ENCODE measurements around the gene RANBP3.

Gene RANBP3

DNA sequence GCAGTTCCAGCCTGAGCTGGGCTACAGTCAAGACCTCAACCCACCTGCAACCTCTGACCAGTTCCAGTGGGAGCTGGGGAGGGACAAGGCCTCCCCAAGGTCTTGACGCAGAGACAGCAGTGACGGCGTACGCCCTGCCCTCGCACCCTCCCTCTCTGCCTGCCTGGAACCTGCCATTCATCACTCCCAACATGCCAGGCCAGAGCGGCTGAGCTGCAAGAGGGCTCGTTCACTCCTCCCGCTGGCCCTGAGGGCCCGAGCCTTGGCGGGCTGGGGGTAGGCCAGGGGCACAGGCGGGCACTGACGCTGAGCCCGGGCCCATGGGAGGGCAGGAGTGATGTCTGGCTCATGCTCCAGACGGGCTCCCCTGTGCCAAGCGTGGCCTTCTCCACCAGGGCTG is 82.5 kb downstream of the RANBP3 start:
- H3K4me3 ChIP-seq (ENCODE audit: low read depth, low read length), result no peak overlapping the region
- TF ChIP-seq, protein P1, sequence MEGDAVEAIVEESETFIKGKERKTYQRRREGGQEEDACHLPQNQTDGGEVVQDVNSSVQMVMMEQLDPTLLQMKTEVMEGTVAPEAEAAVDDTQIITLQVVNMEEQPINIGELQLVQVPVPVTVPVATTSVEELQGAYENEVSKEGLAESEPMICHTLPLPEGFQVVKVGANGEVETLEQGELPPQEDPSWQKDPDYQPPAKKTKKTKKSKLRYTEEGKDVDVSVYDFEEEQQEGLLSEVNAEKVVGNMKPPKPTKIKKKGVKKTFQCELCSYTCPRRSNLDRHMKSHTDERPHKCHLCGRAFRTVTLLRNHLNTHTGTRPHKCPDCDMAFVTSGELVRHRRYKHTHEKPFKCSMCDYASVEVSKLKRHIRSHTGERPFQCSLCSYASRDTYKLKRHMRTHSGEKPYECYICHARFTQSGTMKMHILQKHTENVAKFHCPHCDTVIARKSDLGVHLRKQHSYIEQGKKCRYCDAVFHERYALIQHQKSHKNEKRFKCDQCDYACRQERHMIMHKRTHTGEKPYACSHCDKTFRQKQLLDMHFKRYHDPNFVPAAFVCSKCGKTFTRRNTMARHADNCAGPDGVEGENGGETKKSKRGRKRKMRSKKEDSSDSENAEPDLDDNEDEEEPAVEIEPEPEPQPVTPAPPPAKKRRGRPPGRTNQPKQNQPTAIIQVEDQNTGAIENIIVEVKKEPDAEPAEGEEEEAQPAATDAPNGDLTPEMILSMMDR (IDR thresholded peaks at IDR 0.05; ENCODE audit: borderline replicate concordance, insufficient read depth, low read depth, low read length), result no peak

GRCh38 chr19:5894704-5895349 is 83.1 kb downstream of the RANBP3 start:
- no peak overlapping the region for H3K4me3 ChIP-seq (ENCODE audit: low read depth, low read length)
- TF ChIP-seq, protein P1 (IDR thresholded peaks at IDR 0.05; ENCODE audit: borderline replicate concordance, insufficient read depth, low read depth, low read length), result no peak

GRCh38 chr19:5893907-5894703 is 83.8 kb downstream of the RANBP3 start:
- H3K4me3 ChIP-seq (ENCODE audit: low read depth, low read length), result no peak overlapping the region

DNA sequence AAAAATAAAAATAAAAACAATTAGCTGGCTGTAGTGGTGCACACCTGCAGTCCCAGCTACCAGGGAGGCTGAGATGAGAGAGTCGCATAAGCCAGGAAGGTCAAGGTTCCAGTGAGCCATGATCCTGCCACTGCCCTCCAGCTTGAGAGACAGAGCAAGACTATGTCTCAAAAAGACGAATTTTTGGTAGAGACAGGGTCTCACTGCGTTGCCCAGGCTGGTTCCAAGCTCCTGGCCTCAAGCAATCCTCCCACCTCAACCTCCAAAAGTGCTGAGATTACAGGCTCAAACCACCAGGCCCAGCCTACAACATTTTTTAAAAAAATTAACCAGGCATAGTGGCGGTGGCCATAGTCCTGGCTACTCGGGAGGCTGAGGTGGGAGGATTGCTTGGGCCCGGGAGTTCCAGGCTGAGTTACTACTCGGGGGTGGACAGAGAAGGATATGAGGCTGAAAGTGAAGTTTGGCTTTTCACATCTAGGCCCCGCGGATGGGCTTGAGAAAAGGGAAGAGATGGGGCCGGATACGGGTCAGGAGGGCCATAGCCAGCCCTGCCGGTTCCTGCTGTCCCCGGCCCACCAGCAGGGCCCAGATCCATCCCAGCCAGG is 84.5 kb downstream of the RANBP3 start:
- H3K4me3 ChIP-seq (ENCODE audit: low read depth, low read length), result no peak overlapping the region
- TF ChIP-seq, protein P1 (IDR thresholded peaks at IDR 0.05; ENCODE audit: borderline replicate concordance, insufficient read depth, low read depth, low read length), result no peak

More at GRCh38 chr19:5893907-5894703, 83.8 kb downstream of the RANBP3 start:
- TF ChIP-seq, protein P1 (IDR thresholded peaks at IDR 0.05; ENCODE audit: borderline replicate concordance, insufficient read depth, low read depth, low read length), result no peak

DNA sequence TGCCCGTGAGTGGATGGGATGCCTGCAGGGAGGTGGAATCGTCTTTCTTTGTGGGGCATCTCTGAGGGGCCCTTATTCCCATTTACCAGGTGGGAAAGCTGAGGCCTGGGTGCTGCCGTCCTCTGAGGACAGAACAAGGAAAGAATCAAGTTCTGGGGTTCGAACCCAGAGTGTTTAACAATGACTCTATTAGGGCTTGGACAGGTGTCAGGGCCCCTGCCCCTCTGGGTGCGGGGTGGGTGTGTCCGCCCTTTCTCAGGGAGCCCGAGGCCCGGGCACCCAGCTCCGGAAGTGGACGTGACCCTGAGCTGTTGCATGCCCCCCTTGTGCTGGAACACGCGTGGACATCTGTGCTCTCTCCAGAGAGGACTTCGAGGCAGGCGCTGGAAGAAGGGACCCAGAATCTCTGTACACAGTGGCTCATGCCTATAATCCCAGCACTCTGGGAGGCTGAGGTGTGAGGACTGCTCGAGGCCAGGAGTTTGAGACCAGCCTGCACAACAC is 85.1 kb downstream of the RANBP3 start:
- TF ChIP-seq, protein P1 (IDR thresholded peaks at IDR 0.05; ENCODE audit: borderline replicate concordance, insufficient read depth, low read depth, low read length), result no peak
- no peak overlapping the region for H3K4me3 ChIP-seq (ENCODE audit: low read depth, low read length)

- H3K4me3 ChIP-seq (ENCODE audit: low read depth, low read length), result no peak overlapping the region
- TF ChIP-seq, protein P1 (IDR thresholded peaks at IDR 0.05; ENCODE audit: borderline replicate concordance, insufficient read depth, low read depth, low read length), result peak; percentile 43; the same call in 1 of the 2 replicates
Observed at GRCh38 chr19:5891938-5892771, 85.8 kb downstream of the RANBP3 start.
